Muscle of back (tissue), 11 donors: ENCODE measurements around the gene MAST3. TPM values are rescaled to one million over a fixed set of nuclear protein-coding genes. Genes with fewer than 3 reads are reported as not detected.

Source experiments
- DNase-seq, 3 donors: peaks; one replicate each; pipeline versions ENCODE4 v3.0.0 to v3.0.0-alpha.2; 2013
- polyA plus RNA-seq, 10 donors: library from polyadenylated mRNA; unstranded; fragments of 120-200 nt; gene quantifications; one replicate each; pipeline ENCODE4 v1.2.1, GENCODE V29; 2013; ENCODE audit not compliant: insufficient read length in 10 of 10

Gene MAST3
- polyA plus RNA-seq, 10 donors, result 5.7 to 13.6 (median 8.8) TPM

- DNase-seq, result peak in 1 of 3 donors; percentile 44
These were observed 13.1 kb downstream of the MAST3 start for GRCh38 chr19:18110609-18111232.

GRCh38 chr19:18112989-18113478, 15.5 kb downstream of the MAST3 start:
- DNase-seq, result peak; percentile 77 to 91 (median 86)

GRCh38 chr19:18113827-18114226, 16.2 kb downstream of the MAST3 start:
- DNase-seq, result no peak

- DNase-seq, result no peak
These were observed 16.9 kb downstream of the MAST3 start for GRCh38 chr19:18114483-18114882.

GRCh38 chr19:18117364-18117691, 19.8 kb downstream of the MAST3 start:
- DNase-seq, result no peak

GRCh38 chr19:18117692-18118378, 20.3 kb downstream of the MAST3 start:
- peak; percentile 82 to 94 (median 89) for DNase-seq

- DNase-seq, result peak in 1 of 3 donors; percentile 44
These were observed 20.9 kb downstream of the MAST3 start for GRCh38 chr19:18118420-18119012.

GRCh38 chr19:18119013-18119716, 21.6 kb downstream of the MAST3 start:
- peak in 2 of 3 donors; percentile 57 to 73 for DNase-seq

GRCh38 chr19:18119717-18120105, 22.1 kb downstream of the MAST3 start:
- DNase-seq, result no peak

GRCh38 chr19:18120127-18120526, 22.5 kb downstream of the MAST3 start:
- no peak for DNase-seq

GRCh38 chr19:18121166-18121565, 23.6 kb downstream of the MAST3 start:
- no peak for DNase-seq

GRCh38 chr19:18122424-18122823, 24.8 kb downstream of the MAST3 start:
- DNase-seq, result no peak

GRCh38 chr19:18122860-18123795, 25.6 kb downstream of the MAST3 start:
- no peak for DNase-seq

- DNase-seq, result no peak
These were observed 26.2 kb downstream of the MAST3 start for GRCh38 chr19:18123819-18124218.

GRCh38 chr19:18126097-18126496, 28.5 kb downstream of the MAST3 start:
- DNase-seq, result no peak

- DNase-seq, result no peak
These were observed 30.5 kb downstream of the MAST3 start for GRCh38 chr19:18128044-18128443.

GRCh38 chr19:18128805-18129204, 31.2 kb downstream of the MAST3 start:
- no peak for DNase-seq

GRCh38 chr19:18130523-18131242, 33.1 kb downstream of the MAST3 start:
- no peak for DNase-seq

- DNase-seq, result no peak
These were observed 34.4 kb downstream of the MAST3 start for GRCh38 chr19:18131841-18132596.
